B cell (primary cell): ENCODE data around the gene TNNT1.

ENCODE experiments used
- CTCF ChIP-seq: fragments of 200-600 bp; IDR thresholded peaks from one replicate; pipeline ENCODE4 v1.8.0; 2022; ENCODE audit warnings: antibody characterized with exemption, mild to moderate bottlenecking
- EZH2 ChIP-seq: IDR thresholded peaks from 2 replicates; pipeline ENCODE4 v1.6.1; 2012; ENCODE audit warnings: borderline replicate concordance, low read depth, mild to moderate bottlenecking, moderate library complexity, low read length; ENCODE audit not compliant: insufficient read depth, poor library complexity, severe bottlenecking

- TF ChIP-seq CTCF (no peak), EZH2 (no peak)
Measured at GRCh38 chr19:55193481-55193880, 44.5 kb upstream of the TNNT1 start.
